K562 (cell line): ENCODE results near the gene PIK3CB. TPM values are rescaled to one million over a fixed set of nuclear protein-coding genes. Genes with fewer than 3 reads are reported as not detected.

Experiments
- ATAC-seq: fragments of 200-7000 bp; cut with Tn5 transposase; 3 replicates; pipeline ENCODE4 v1.9.1; 2020; ENCODE audit warnings: moderate library complexity
- BruUV-seq: library from RNA; stranded (reverse); fragments of 400-500 nt; replicated peaks from 2 replicates; lab custom pipeline; 2021; lab: Mats Ljungman, UMichigan
- CTCF ChIA-PET: fragments of 300-600 bp; formaldehyde crosslinking; extraction: SDS; loops from one replicate; lab custom pipeline; 2021; ENCODE audit warnings: low intra/inter-chr PET ratio; lab: Yijun Ruan, JAX
- POLR2A ChIA-PET: fragments of 300-600, 350-650 bp; sonication (Branson Sonifier 250); formaldehyde crosslinking; extraction: SDS; loops from one replicate; lab custom pipeline; 2021; ENCODE audit warnings: antibody characterized with exemption, inconsistent platforms; lab: Yijun Ruan, JAX
- DNase-seq, 4 experiments: peaks; one replicate each; pipeline versions ENCODE4 v3.0.0 to v3.0.0-alpha.2; 2011 to 2018; ENCODE audit warnings: low spot score in 3 of 4, mixed read lengths in 3 of 4; ENCODE audit errors: extremely low read depth in 1 of 4
- FAIRE-seq: peaks from 2 replicates; lab custom pipeline; 2011; peaks lifted over from hg19 to GRCh38; lab: Jason Lieb, UNC
- H2AFZ ChIP-seq: 2 replicates; pipeline ENCODE4 v1.6.0; 2011; ENCODE audit warnings: low read depth, low read length, control low read depth, inconsistent platforms
- H3K27ac ChIP-seq: fragments of 200-600 bp; 3 replicates; pipeline ENCODE4 v1.8.0; 2011; ENCODE audit warnings: low read depth, mild to moderate bottlenecking, control low read depth, inconsistent platforms, low read length, moderate library complexity, mixed read lengths; ENCODE audit errors: extremely low read depth
- H3K27me3 ChIP-seq, 2 experiments: fragments of 300-600 bp in 1 of 2; 2 replicates in 1 of 2; 3 replicates in 1 of 2; pipeline versions ENCODE4 v1.6.0 to v1.8.0; 2011; ENCODE audit warnings: inconsistent platforms in 2 of 2, low read length in 2 of 2, mild to moderate bottlenecking in 1 of 2, mixed read lengths in 1 of 2, moderate library complexity in 1 of 2; ENCODE audit not compliant: control insufficient read depth in 2 of 2, insufficient read depth in 2 of 2
- H3K36me3 ChIP-seq: fragments of 300-600 bp; 3 replicates; pipeline ENCODE4 v1.8.0; 2011; ENCODE audit warnings: mild to moderate bottlenecking, low read length, inconsistent platforms; ENCODE audit not compliant: control insufficient read depth, insufficient read depth
- H3K4me1 ChIP-seq, 2 experiments: fragments of 200-600 bp in 1 of 2; replicated peaks in 1 of 2; 2 replicates in 1 of 2; 3 replicates in 1 of 2; pipeline versions ENCODE4 v1.5.1 to v1.8.0; 2011; ENCODE audit warnings: inconsistent platforms in 2 of 2, low read length in 2 of 2, mild to moderate bottlenecking in 1 of 2, mixed read lengths in 1 of 2, moderate library complexity in 1 of 2; ENCODE audit not compliant: control insufficient read depth in 2 of 2, insufficient read depth in 2 of 2
- H3K4me2 ChIP-seq: 2 replicates; pipeline ENCODE4 v1.6.1; 2011; ENCODE audit warnings: low read length, control low read depth, inconsistent platforms, mixed read lengths; ENCODE audit not compliant: insufficient read depth
- H3K4me3 ChIP-seq: fragments of 200-600 bp; sonication (generic), shearing (Covaris generic); 2 replicates; pipeline ENCODE4 v1.5.1; 2016; ENCODE audit warnings: control low read depth, inconsistent platforms
- H3K79me2 ChIP-seq: fragments of 200-600 bp; 3 replicates; pipeline ENCODE4 v1.8.0; 2011; ENCODE audit warnings: low read length, inconsistent platforms; ENCODE audit not compliant: control insufficient read depth, insufficient read depth
- H3K9ac ChIP-seq, 2 experiments: 2 replicates each; pipeline versions ENCODE4 v1.6.0 to v1.6.1; 2011; ENCODE audit warnings: low read depth in 2 of 2, low read length in 2 of 2, control low read depth in 1 of 2, inconsistent platforms in 1 of 2, mild to moderate bottlenecking in 1 of 2, mixed read lengths in 1 of 2; ENCODE audit not compliant: insufficient read depth in 1 of 2
- H3K9me1 ChIP-seq: one replicate; pipeline ENCODE4 v1.6.0; 2011; ENCODE audit warnings: inconsistent platforms, mild to moderate bottlenecking, low read length, moderate library complexity; ENCODE audit not compliant: control insufficient read depth, insufficient read depth
- H3K9me3 ChIP-seq: replicated peaks from 2 replicates; pipeline ENCODE4 v1.5.1; 2011; ENCODE audit warnings: low read depth, low read length, inconsistent platforms; ENCODE audit not compliant: control insufficient read depth, insufficient read depth
- H4K20me1 ChIP-seq: replicated peaks from 2 replicates; pipeline ENCODE4 v1.6.1; 2011; ENCODE audit warnings: low read length, inconsistent platforms, mixed read lengths; ENCODE audit not compliant: control insufficient read depth, insufficient read depth
- CEBPB ChIP-seq: fragments of 450-650 bp; IDR thresholded peaks from 2 replicates; pipeline ENCODE4 v1.6.1; 2016; ENCODE audit warnings: missing genetic modification characterization, missing compliant biosample characterization
- MCM3 ChIP-seq: fragments of 450-650 bp; IDR thresholded peaks from 2 replicates; pipeline ENCODE4 v1.6.1; 2016
- NFRKB ChIP-seq: fragments of 450-650 bp; IDR thresholded peaks from 2 replicates; pipeline ENCODE4 v1.6.1; 2016; ENCODE audit warnings: low read depth
- POLR2H ChIP-seq: IDR thresholded peaks from 2 replicates; pipeline ENCODE4 v1.6.1; 2016; ENCODE audit warnings: missing genetic modification characterization, low read depth, mild to moderate bottlenecking, control low read depth, missing compliant biosample characterization, moderate library complexity
- SPI1 ChIP-seq: IDR thresholded peaks from 2 replicates; pipeline ENCODE4 v1.6.1; 2011; ENCODE audit warnings: low read depth, low read length, control low read depth, borderline replicate concordance
- ZNF165 ChIP-seq: fragments of 250-450 bp; sonication (Bioruptor Pico); IDR thresholded peaks from 2 replicates; pipeline ENCODE4 v1.4.0; 2020; ENCODE audit warnings: borderline replicate concordance
- ZNF589 ChIP-seq: fragments of 200-800 bp; sonication (Bioruptor generic); IDR thresholded peaks from 2 replicates; pipeline ENCODE4 v1.6.1; 2016; ENCODE audit warnings: low read depth, missing genetic modification characterization, missing compliant biosample characterization
- WGBS: fragments of 100-300 bp; shearing (Covaris generic); methylation state at CpG from one replicate; pipeline ENCODE4 v1.1.6; 2016; ENCODE audit warnings: low coverage, mixed read lengths; ENCODE audit not compliant: insufficient coverage; ENCODE audit errors: missing lambda C conversion rate; 5-methylcytosine and 5-hydroxymethylcytosine counted together
- in situ Hi-C: fragments of 300-500 bp; cut with MboI; formaldehyde crosslinking; loops from 4 replicates; pipeline ENCODE4 v1.15.0; 2018; ENCODE audit warnings: inconsistent platforms, mixed read lengths
- intact Hi-C: fragments of 100-400 bp; cut with micrococcal nuclease; formaldehyde crosslinking; loops from 2 replicates; pipeline ENCODE4 v1.14.2; 2022
- polyA plus RNA-seq, 8 experiments: library from polyadenylated mRNA; depleted of rRNA in 4 of 8; stranded (reverse) in 5 of 8; unstranded in 3 of 8; fragments of >200 nt; fragmentation: Nextera tagmentation in 2 of 8; fragmentation: Illumina TruSeq in 1 of 8; extraction: Ambion mirVana in 2 of 8; extraction: Trizol in 1 of 8; gene quantifications; 2 replicates each; pipeline versions ENCODE4 v1.2.1 to v1.2.3, GENCODE V29; 2011 to 2014; ENCODE audit warnings: inconsistent platforms in 1 of 8, missing spikeins in 1 of 8
- total RNA-seq, 7 experiments: library from RNA; depleted of rRNA in 6 of 7; stranded (reverse); fragments of >200 nt in 6 of 7; fragmentation: Illumina TruSeq in 2 of 7; extraction: Trizol in 2 of 7; gene quantifications; 2 replicates each; pipeline versions ENCODE4 v1.2.1 to v1.2.3, GENCODE V29; 2011 to 2021; ENCODE audit warnings: low replicate concordance in 1 of 7
- TF ChIP-seq, protein P1 (sequence below), 2 experiments: fragments of 250-450 bp in 1 of 2; fragments of 450-650 bp in 1 of 2; sonication (Bioruptor Pico) in 1 of 2; IDR thresholded peaks; 2 replicates each; pipeline versions ENCODE4 v1.6.1 to v1.8.0; 2016 to 2021; ENCODE audit warnings: mild to moderate bottlenecking in 2 of 2, moderate library complexity in 2 of 2, missing compliant biosample characterization in 1 of 2, missing genetic modification characterization in 1 of 2
- TF ChIP-seq, protein P2 (sequence below): fragments of 450-650 bp; formaldehyde crosslinking; IDR thresholded peaks from 2 replicates; pipeline ENCODE4 v1.4.0; 2020; ENCODE audit warnings: mild to moderate bottlenecking, moderate library complexity

The PIK3CB gene
- total and polyA plus RNA-seq, 9 of the 15 experiments (the other 6 are each of a cell fraction or from before 2014, with no cell fraction given), result 15.3 to 62.6 (median 28.3) TPM

DNA sequence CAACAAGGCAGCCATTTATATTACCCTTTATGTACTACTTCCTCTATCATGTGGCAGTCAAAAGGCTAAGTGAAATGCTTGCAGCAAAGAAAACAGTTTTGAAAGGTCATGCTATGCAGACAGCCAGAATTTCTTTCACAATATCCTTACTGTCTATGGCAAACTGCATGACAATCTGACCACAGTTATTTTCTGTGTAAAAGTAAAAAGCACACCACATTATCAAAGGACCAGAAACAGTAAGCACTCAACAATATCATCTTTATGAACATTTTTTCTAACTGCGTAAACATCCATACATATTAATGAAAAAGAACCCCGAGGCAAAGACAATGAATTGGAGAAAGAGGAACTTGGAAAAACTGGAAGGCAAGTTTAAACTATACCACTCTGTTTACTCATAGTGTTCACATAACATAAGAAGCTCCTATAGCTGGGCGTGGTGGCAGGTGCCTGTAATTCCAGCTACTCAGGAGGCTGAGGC is 47.9 kb downstream of the PIK3CB start:
- intact Hi-C loops, result no loop called here

More for the DNA sequence above, 47.9 kb downstream of the PIK3CB start:
- no peak for TF ChIP-seq MCM3
- TF ChIP-seq, protein P1, sequence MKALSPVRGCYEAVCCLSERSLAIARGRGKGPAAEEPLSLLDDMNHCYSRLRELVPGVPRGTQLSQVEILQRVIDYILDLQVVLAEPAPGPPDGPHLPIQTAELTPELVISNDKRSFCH (CRISPR knock-in tag; IDR thresholded peaks at IDR 0.05), result no peak
- TF ChIP-seq, protein P1 (tag; IDR thresholded peaks at IDR 0.05), result peak; percentile 74
- no peak for TF ChIP-seq POLR2H
- peak; percentile 38; the same call in 1 of the 2 replicates for TF ChIP-seq SPI1
- TF ChIP-seq ZNF589 (CRISPR knock-in tag), result no peak
- no peak for TF ChIP-seq NFRKB
- TF ChIP-seq, protein P2, sequence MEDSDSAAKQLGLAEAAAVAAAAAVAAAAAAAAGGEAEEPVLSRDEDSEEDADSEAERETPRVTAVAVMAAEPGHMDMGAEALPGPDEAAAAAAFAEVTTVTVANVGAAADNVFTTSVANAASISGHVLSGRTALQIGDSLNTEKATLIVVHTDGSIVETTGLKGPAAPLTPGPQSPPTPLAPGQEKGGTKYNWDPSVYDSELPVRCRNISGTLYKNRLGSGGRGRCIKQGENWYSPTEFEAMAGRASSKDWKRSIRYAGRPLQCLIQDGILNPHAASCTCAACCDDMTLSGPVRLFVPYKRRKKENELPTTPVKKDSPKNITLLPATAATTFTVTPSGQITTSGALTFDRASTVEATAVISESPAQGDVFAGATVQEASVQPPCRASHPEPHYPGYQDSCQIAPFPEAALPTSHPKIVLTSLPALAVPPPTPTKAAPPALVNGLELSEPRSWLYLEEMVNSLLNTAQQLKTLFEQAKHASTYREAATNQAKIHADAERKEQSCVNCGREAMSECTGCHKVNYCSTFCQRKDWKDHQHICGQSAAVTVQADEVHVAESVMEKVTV (CRISPR knock-in tag), result no peak
- TF ChIP-seq ZNF165 (CRISPR knock-in tag), result no peak
- TF ChIP-seq CEBPB (tag), result peak; percentile 44
- no peak overlapping the region for H3K4me3 ChIP-seq
- WGBS, result 78% methylated on average over 3 of the region's 3 CpGs
- H3K9me1 ChIP-seq, result no peaks in the 10 kb centered on the region
- CTCF ChIA-PET, result no interaction called here
- H3K79me2 ChIP-seq, result peaks cover 82% of the 10 kb centered on the region
- peak overlapping the region; percentile 57; the same call in 1 of the 3 replicates for H3K27ac ChIP-seq
- ATAC-seq (0 out of 3 replicates have a peak, but pooled peaks have one; percentile 17), DNase-seq (no peak), FAIRE-seq (no peak)
- no peak overlapping the region for H2AFZ ChIP-seq
- no peak overlapping the region for H3K4me2 ChIP-seq
- no peak overlapping the region for H3K9ac ChIP-seq
- no peaks in the 10 kb centered on the region for H3K9me3 ChIP-seq
- H3K4me1 ChIP-seq, result peaks cover 11 to 26% of the 10 kb centered on the region in 2 experiments
- BruUV-seq, result no TSS peak
- POLR2A ChIA-PET, result interaction anchor here (1.2 kb wide), 1 partner anchor 11 kb away, joined by 3 read pairs; no protein-coding TSS in a partner anchor
- H3K27me3 ChIP-seq, result no peaks in the 10 kb centered on the region
- H4K20me1 ChIP-seq, result no peaks in the 10 kb centered on the region; the same call in none of the 2 replicates
- in situ Hi-C loops, result no loop called here
- peaks cover 58% of the 10 kb centered on the region for H3K36me3 ChIP-seq
